ENCODE results near the gene DHRS4L2. TPM values are rescaled to one million over a fixed set of nuclear protein-coding genes. Genes with fewer than 3 reads are reported as not detected.
A peak's percentile ranks its signal among the peaks of the same experiment; 100 is the strongest.
"Not testable (repeated sequence)": the region's sequence is repeated elsewhere in the genome, so short reads cannot be mapped to it uniquely, and the experiment has no call there.

DHRS4L2 gene
- total RNA-seq, 3 donors from 2014 or later: 30.7 to 56.1 (median 45.9) TPM

- TF ChIP-seq CTCF (IDR thresholded peaks at IDR 0.05): peak; percentile 66
- Histone ChIP-seq H3K36me3 (ENCODE audit: low read depth) (no peaks in the 10 kb centered on the region), H3K4me3 (peak overlapping the region; percentile 27), H3K9me3 (peaks cover 7% of the 10 kb centered on the region), H3K4me1 (ENCODE audit: low read depth) (peaks cover 4% of the 10 kb centered on the region)
- intact Hi-C loops (cut with DNase I, micrococcal nuclease): no loop called here
- ATAC-seq (peak; percentile 96), DNase-seq (peak; percentile 90 to 95 (median 93))
These were observed 47.6 kb downstream of the DHRS4L2 start for GRCh38 chr14:24036169-24036962.

GRCh38 chr14:24036963-24037657 lies 48.4 kb downstream of the DHRS4L2 start:
- H3K9me3 ChIP-seq; H3K4me1 ChIP-seq (ENCODE audit: low read depth); H3K4me3 ChIP-seq; ATAC-seq; DNase-seq; H3K36me3 ChIP-seq (ENCODE audit: low read depth); intact Hi-C loops (cut with DNase I, micrococcal nuclease): not testable (repeated sequence)

GRCh38 chr14:24037658-24038037 lies 48.9 kb downstream of the DHRS4L2 start:
- intact Hi-C loops (cut with DNase I, micrococcal nuclease): no loop called here
- DNase-seq (peak; percentile 61 to 77 (median 69)), ATAC-seq (no peak)
- Histone ChIP-seq H3K36me3 (ENCODE audit: low read depth) (no peaks in the 10 kb centered on the region), H3K4me1 (ENCODE audit: low read depth) (peaks cover 4% of the 10 kb centered on the region), H3K9me3 (peaks cover 2% of the 10 kb centered on the region), H3K4me3 (no peak overlapping the region)
- no peak for TF ChIP-seq CTCF (IDR thresholded peaks at IDR 0.05)

- TF ChIP-seq CTCF (IDR thresholded peaks at IDR 0.05): no peak
- Histone ChIP-seq H3K36me3 (ENCODE audit: low read depth) (no peaks in the 10 kb centered on the region), H3K4me3 (no peak overlapping the region), H3K4me1 (ENCODE audit: low read depth) (peaks cover 4% of the 10 kb centered on the region), H3K9me3 (no peaks in the 10 kb centered on the region)
- ATAC-seq: no peak
- DNase-seq: no peak
- intact Hi-C loops (cut with DNase I, micrococcal nuclease): no loop called here
These were observed 50.0 kb downstream of the DHRS4L2 start for GRCh38 chr14:24038686-24039085.

- no peak for ATAC-seq
- DNase-seq: no peak
These were observed 52.0 kb downstream of the DHRS4L2 start for GRCh38 chr14:24040692-24041091.

More at GRCh38 chr14:24040692-24041091, 52.0 kb downstream of the DHRS4L2 start:
- H3K9me3 ChIP-seq: no peaks in the 10 kb centered on the region
- intact Hi-C loops (cut with DNase I, micrococcal nuclease): no loop called here
- peaks cover 2% of the 10 kb centered on the region for H3K4me1 ChIP-seq (ENCODE audit: low read depth)
- no peak overlapping the region for H3K4me3 ChIP-seq
- no peaks in the 10 kb centered on the region for H3K36me3 ChIP-seq (ENCODE audit: low read depth)
- no peak for TF ChIP-seq CTCF (IDR thresholded peaks at IDR 0.05)

All from mucosa of descending colon (tissue), 3 donors.